H9 (cell line): Measurements from ENCODE around the gene APBB2. TPM values are rescaled to one million over a fixed set of nuclear protein-coding genes. Genes with fewer than 3 reads are reported as not detected.

Experiments
- DNase-seq: peaks from one replicate; pipeline ENCODE4 v3.0.0-alpha.2; 2017
- H2AFZ ChIP-seq: one replicate; pipeline ENCODE4 v1.6.1; 2013; ENCODE audit warnings: mild to moderate bottlenecking, low read length, control low read depth, moderate library complexity
- H2AK5ac ChIP-seq: 2 replicates; pipeline ENCODE4 v1.6.1; 2013; ENCODE audit warnings: low read length, control low read depth, mixed read lengths; ENCODE audit not compliant: insufficient read length
- H2BK120ac ChIP-seq: one replicate; pipeline ENCODE4 v1.6.1; 2013; ENCODE audit warnings: low read depth, mild to moderate bottlenecking, low read length, control low read depth, inconsistent platforms; ENCODE audit not compliant: poor library complexity, severe bottlenecking
- H2BK12ac ChIP-seq: 2 replicates; pipeline ENCODE4 v1.6.1; 2013; ENCODE audit warnings: low read length, control low read depth, mixed read lengths, low read depth; ENCODE audit not compliant: insufficient read length
- H2BK15ac ChIP-seq: 2 replicates; pipeline ENCODE4 v1.6.1; 2013; ENCODE audit warnings: low read depth, low read length, control low read depth
- H2BK20ac ChIP-seq: one replicate; pipeline ENCODE4 v1.6.1; 2013; ENCODE audit warnings: low read depth, mild to moderate bottlenecking, low read length, control low read depth, inconsistent platforms; ENCODE audit not compliant: poor library complexity, severe bottlenecking
- H2BK5ac ChIP-seq: 2 replicates; pipeline ENCODE4 v1.6.1; 2013; ENCODE audit warnings: low read length, control low read depth, mixed read lengths; ENCODE audit not compliant: insufficient read length
- H3K14ac ChIP-seq: 2 replicates; pipeline ENCODE4 v1.6.1; 2013; ENCODE audit warnings: low read length, control low read depth; ENCODE audit not compliant: insufficient read depth
- H3K18ac ChIP-seq: 2 replicates; pipeline ENCODE4 v1.6.1; 2013; ENCODE audit warnings: low read depth, mild to moderate bottlenecking, mixed read lengths, low read length, control low read depth; ENCODE audit not compliant: insufficient read length
- H3K23ac ChIP-seq: 2 replicates; pipeline ENCODE4 v1.6.1; 2013; ENCODE audit warnings: low read length, control low read depth, mixed read lengths, low read depth; ENCODE audit not compliant: insufficient read length
- H3K23me2 ChIP-seq: 2 replicates; pipeline ENCODE4 v1.6.1; 2013; ENCODE audit warnings: low read depth, mild to moderate bottlenecking, mixed read lengths, low read length, control low read depth; ENCODE audit not compliant: insufficient read length, poor library complexity, severe bottlenecking
- H3K27ac ChIP-seq: 2 replicates; pipeline ENCODE4 v1.5.1; 2013; ENCODE audit warnings: low read length, control low read depth, mixed read lengths, low read depth; ENCODE audit not compliant: insufficient read length
- H3K27me3 ChIP-seq: 2 replicates; pipeline ENCODE4 v1.6.1; 2013; ENCODE audit warnings: low read length, control low read depth, inconsistent platforms; ENCODE audit not compliant: insufficient read depth
- H3K4ac ChIP-seq: 2 replicates; pipeline ENCODE4 v1.6.1; 2013; ENCODE audit warnings: low read depth, mild to moderate bottlenecking, control low read depth, inconsistent platforms, low read length, moderate library complexity
- H3K4me1 ChIP-seq: 2 replicates; pipeline ENCODE4 v1.6.1; 2013; ENCODE audit warnings: low read length, control low read depth, inconsistent platforms; ENCODE audit not compliant: insufficient read depth
- H3K4me2 ChIP-seq: 2 replicates; pipeline ENCODE4 v1.6.1; 2013; ENCODE audit warnings: low read length, control low read depth, mixed read lengths; ENCODE audit not compliant: insufficient read length, insufficient read depth
- H3K56ac ChIP-seq: 2 replicates; pipeline ENCODE4 v1.6.1; 2013; ENCODE audit warnings: low read depth, mild to moderate bottlenecking, mixed read lengths, low read length, control low read depth; ENCODE audit not compliant: insufficient read length
- H3K79me1 ChIP-seq: 2 replicates; pipeline ENCODE4 v1.6.1; 2013; ENCODE audit warnings: low read depth, mild to moderate bottlenecking, moderate library complexity, low read length, control low read depth, inconsistent platforms; ENCODE audit not compliant: insufficient read depth, poor library complexity, severe bottlenecking
- H3K79me2 ChIP-seq: 2 replicates; pipeline ENCODE4 v1.6.1; 2013; ENCODE audit warnings: low read length, control low read depth, inconsistent platforms; ENCODE audit not compliant: insufficient read depth
- H3K9ac ChIP-seq: 2 replicates; pipeline ENCODE4 v1.6.1; 2013; ENCODE audit warnings: low read length, control low read depth, mixed read lengths; ENCODE audit not compliant: insufficient read length; ENCODE audit errors: extremely low read depth
- H3K9me3 ChIP-seq: one replicate; pipeline ENCODE4 v1.6.1; 2013; ENCODE audit warnings: low read depth, low read length, inconsistent platforms; ENCODE audit not compliant: control insufficient read depth
- H3T11ph ChIP-seq: one replicate; pipeline ENCODE4 v1.6.1; 2013; ENCODE audit warnings: mild to moderate bottlenecking, low read length, control low read depth, inconsistent platforms
- H4K20me1 ChIP-seq: one replicate; pipeline ENCODE4 v1.6.1; 2013; ENCODE audit not compliant: control insufficient read depth, insufficient read length, insufficient read depth
- H4K5ac ChIP-seq: 2 replicates; pipeline ENCODE4 v1.6.1; 2013; ENCODE audit warnings: low read depth, mild to moderate bottlenecking, mixed read lengths, low read length, control low read depth; ENCODE audit not compliant: insufficient read length
- H4K8ac ChIP-seq: replicated peaks from 2 replicates; pipeline ENCODE4 v1.6.1; 2013; ENCODE audit warnings: low read length, control low read depth, mixed read lengths, low read depth; ENCODE audit not compliant: insufficient read length
- H4K91ac ChIP-seq: 2 replicates; pipeline ENCODE4 v1.6.1; 2013; ENCODE audit warnings: low read depth, mild to moderate bottlenecking, moderate library complexity, mixed read lengths, low read length, control low read depth; ENCODE audit not compliant: insufficient read length
- H3K27ac Mint-ChIP-seq, 3 experiments: 2 replicates in 2 of 3; 3 replicates in 1 of 3; pipeline ENCODE4 v1.8.0; 2020 to 2021; ENCODE audit warnings: mixed read lengths in 3 of 3, mild to moderate bottlenecking in 1 of 3, moderate library complexity in 1 of 3
- H3K27me3 Mint-ChIP-seq: 2 replicates; pipeline ENCODE4 v1.8.0; 2021; ENCODE audit warnings: low read depth, mild to moderate bottlenecking, moderate library complexity, mixed read lengths
- H3K36me3 Mint-ChIP-seq, 3 experiments: 2 replicates in 2 of 3; 3 replicates in 1 of 3; pipeline ENCODE4 v1.8.0; 2020 to 2021; ENCODE audit warnings: low read depth in 3 of 3, mixed read lengths in 3 of 3; ENCODE audit not compliant: insufficient read depth in 1 of 3
- H3K4me1 Mint-ChIP-seq, 2 experiments: 2 replicates each; pipeline ENCODE4 v1.8.0; 2020; ENCODE audit warnings: mixed read lengths in 2 of 2
- H3K4me3 Mint-ChIP-seq, 2 experiments: 2 replicates in 1 of 2; 3 replicates in 1 of 2; pipeline ENCODE4 v1.8.0; 2020 to 2021; ENCODE audit warnings: mild to moderate bottlenecking in 2 of 2, mixed read lengths in 2 of 2, moderate library complexity in 1 of 2
- H3K9me3 Mint-ChIP-seq, 2 experiments: 2 replicates in 1 of 2; 3 replicates in 1 of 2; pipeline ENCODE4 v1.8.0; 2020; ENCODE audit warnings: mild to moderate bottlenecking in 2 of 2, mixed read lengths in 2 of 2, moderate library complexity in 1 of 2
- CTCF ChIP-seq: fragments of 200-600 bp; sonication (generic); conservative IDR thresholded peaks from 3 replicates; pipeline ENCODE4 v1.8.0; 2021; ENCODE audit warnings: antibody characterized with exemption, mild to moderate bottlenecking
- WGBS: extraction: QIAGEN DNeasy Blood & Tissue Kit; methylation state at CpG from one replicate; pipeline ENCODE4 v1.1.7; 2013; ENCODE audit warnings: missing lambda C conversion rate, low lambda C conversion rate, mixed read lengths; ENCODE audit not compliant: insufficient read length; ENCODE audit errors: extremely low coverage; 5-methylcytosine and 5-hydroxymethylcytosine counted together
- total RNA-seq: library from RNA; stranded (reverse); gene quantifications from 2 replicates; pipeline ENCODE4 v1.2.1, GENCODE V29; 2021

The APBB2 gene
- total RNA-seq, 1 experiment from 2014 or later: 39.6 TPM

GRCh38 chr4:41204400-41204978 is 9.9 kb downstream of the APBB2 start:
- TF ChIP-seq CTCF: no peak
- H3K27me3 Mint-ChIP-seq: no peaks in the 10 kb centered on the region
- H3K23me2 ChIP-seq: no peaks in the 10 kb centered on the region
- no peak overlapping the region for H2BK15ac ChIP-seq
- H4K20me1 ChIP-seq: no peaks in the 10 kb centered on the region
- no peak overlapping the region for H2BK5ac ChIP-seq
- no peak overlapping the region for H2AFZ ChIP-seq
- H2BK20ac ChIP-seq: no peak overlapping the region
- no peak overlapping the region for H4K8ac ChIP-seq
- no peak overlapping the region for H4K5ac ChIP-seq
- no peak overlapping the region for H3K14ac ChIP-seq
- H3K4me3 Mint-ChIP-seq: no peak overlapping the region
- no peak overlapping the region for H3K27ac ChIP-seq
- H2BK12ac ChIP-seq: no peak overlapping the region
- H3K9me3 Mint-ChIP-seq: no peaks in the 10 kb centered on the region; a peak in 1 of 5 replicates
- no peak overlapping the region for H3K4me2 ChIP-seq
- H3T11ph ChIP-seq: no peak overlapping the region
- H3K27me3 ChIP-seq: no peaks in the 10 kb centered on the region
- no peak overlapping the region for H2AK5ac ChIP-seq
- no peak overlapping the region for H4K91ac ChIP-seq
- H3K18ac ChIP-seq: no peak overlapping the region
- H3K9ac ChIP-seq: no peak overlapping the region
- H3K79me2 ChIP-seq: no peaks in the 10 kb centered on the region; the same call in 1 of the 2 replicates
- H3K9me3 ChIP-seq: no peaks in the 10 kb centered on the region
- no peaks in the 10 kb centered on the region for H3K79me1 ChIP-seq
- WGBS: no CpG with 5 or more reads among the region's 8 CpGs
- DNase-seq: no peak
- no peak overlapping the region for H3K4ac ChIP-seq
- no peak overlapping the region for H2BK120ac ChIP-seq
- peaks cover 25 to 26% of the 10 kb centered on the region in 2 experiments for H3K4me1 Mint-ChIP-seq
- H3K23ac ChIP-seq: no peak overlapping the region
- no peak overlapping the region for H3K56ac ChIP-seq
- peaks cover 2% of the 10 kb centered on the region; the same call in 1 of the 2 replicates for H3K4me1 ChIP-seq
- H3K36me3 Mint-ChIP-seq: no peaks in the 10 kb centered on the region; a peak in 1 of 7 replicates
- peak overlapping the region in 1 of 3 experiments; percentile 66; a peak in 2 of 7 replicates for H3K27ac Mint-ChIP-seq
